HCT116 (cell line): Measurements from ENCODE around the gene ZNF423. TPM values are rescaled to one million over a fixed set of nuclear protein-coding genes. Genes with fewer than 3 reads are reported as not detected.

Experiments used
- ATAC-seq: fragments of 200-7000 bp; cut with Tn5 transposase; 2 replicates; pipeline ENCODE4 v1.9.1; 2020; ENCODE audit warnings: mild to moderate bottlenecking, moderate library complexity
- BruUV-seq: library from RNA; stranded (reverse); fragments of 400-500 nt; replicated peaks from 2 replicates; lab custom pipeline; 2021; lab: Mats Ljungman, UMichigan
- CTCF ChIA-PET: fragments of 300-600 bp; sonication (Branson Sonifier 250); formaldehyde crosslinking; loops from one replicate; lab custom pipeline; 2021; ENCODE audit warnings: antibody characterized with exemption; lab: Charles Lee
- POLR2A ChIA-PET: fragments of 300-600, 350-600 bp; sonication (Branson Sonifier 250); formaldehyde crosslinking; loops from one replicate; lab custom pipeline; 2021; ENCODE audit warnings: antibody characterized with exemption; lab: Charles Lee
- RAD21 ChIA-PET, 2 experiments: fragments of 300-600 bp; sonication (Branson Sonifier 250); formaldehyde crosslinking; loops; one replicate each; lab custom pipeline; 2023; ENCODE audit warnings: low total read pairs in 2 of 2; ENCODE audit not compliant: uncharacterized antibody in 2 of 2, unreplicated experiment in 2 of 2, low non-redundant PET in 1 of 2; lab: Charles Lee
- DNase-seq: peaks from one replicate; pipeline ENCODE4 v3.0.0-alpha.2; 2010; ENCODE audit warnings: low read depth, low spot score
- H2AFZ ChIP-seq: fragments of 200-600 bp; shearing (Covaris generic), sonication (generic); 2 replicates; pipeline ENCODE4 v1.6.1; 2017; ENCODE audit warnings: low read depth, mixed run types, mixed read lengths, antibody characterized with exemption, low read length; ENCODE audit not compliant: poor library complexity, severe bottlenecking
- H3K27ac ChIP-seq: 2 replicates; pipeline ENCODE4 v1.5.1; 2012; ENCODE audit warnings: low read depth, low read length
- H3K27me3 ChIP-seq: fragments of 200-600 bp; sonication (generic); 2 replicates; pipeline ENCODE4 v1.6.1; 2016; ENCODE audit warnings: mixed run types, low read length, mixed read lengths; ENCODE audit not compliant: insufficient read depth
- H3K36me3 ChIP-seq, 2 experiments: fragments of 200-500 bp in 1 of 2; fragments of 200-600 bp in 1 of 2; sonication (Bioruptor generic) in 1 of 2; sonication (generic) in 1 of 2; 2 replicates each; pipeline versions ENCODE4 v1.5.1 to v1.6.1; 2014 to 2016; ENCODE audit warnings: low read length in 2 of 2, inconsistent platforms in 1 of 2, mixed read lengths in 1 of 2, mixed run types in 1 of 2; ENCODE audit not compliant: insufficient read depth in 2 of 2, control insufficient read depth in 1 of 2
- H3K4me1 ChIP-seq, 2 experiments: fragments of 200-600 bp in 1 of 2; sonication (generic) in 1 of 2; 2 replicates each; pipeline versions ENCODE4 v1.5.1 to v1.6.1; 2012 to 2017; ENCODE audit warnings: low read length in 2 of 2, inconsistent platforms in 1 of 2, mild to moderate bottlenecking in 1 of 2, mixed read lengths in 1 of 2, mixed run types in 1 of 2, moderate library complexity in 1 of 2; ENCODE audit not compliant: insufficient read depth in 2 of 2, control insufficient read depth in 1 of 2
- H3K4me2 ChIP-seq: fragments of 200-600 bp; sonication (generic); 2 replicates; pipeline ENCODE4 v1.6.1; 2017; ENCODE audit warnings: mixed run types, low read length, mixed read lengths
- H3K4me3 ChIP-seq, 2 experiments: fragments of 200-600 bp in 1 of 2; sonication (generic) in 1 of 2; replicated peaks in 1 of 2; 2 replicates each; pipeline ENCODE4 v1.5.1; 2011 to 2016; ENCODE audit warnings: low read length in 2 of 2, control low read depth in 1 of 2, low read depth in 1 of 2, mild to moderate bottlenecking in 1 of 2, mixed read lengths in 1 of 2, mixed run types in 1 of 2
- H3K79me2 ChIP-seq: fragments of 200-600 bp; sonication (generic); 2 replicates; pipeline ENCODE4 v1.6.1; 2017; ENCODE audit warnings: mild to moderate bottlenecking, mixed run types, low read length, moderate library complexity, mixed read lengths; ENCODE audit not compliant: insufficient read depth
- H3K9ac ChIP-seq: fragments of 200-600 bp; sonication (generic); 2 replicates; pipeline ENCODE4 v1.6.1; 2016; ENCODE audit warnings: low read length, mixed read lengths
- H3K9me2 ChIP-seq: fragments of 200-600 bp; sonication (generic), shearing (Covaris generic); 2 replicates; pipeline ENCODE4 v1.6.1; 2017; ENCODE audit warnings: mixed run types, mild to moderate bottlenecking, moderate library complexity; ENCODE audit not compliant: insufficient read depth
- H3K9me3 ChIP-seq, 2 experiments: fragments of 200-500 bp in 1 of 2; fragments of 200-600 bp in 1 of 2; sonication (Bioruptor generic) in 1 of 2; sonication (generic) in 1 of 2; 2 replicates each; pipeline ENCODE4 v1.6.1; 2014 to 2017; ENCODE audit warnings: low read length in 2 of 2, mixed read lengths in 2 of 2, inconsistent platforms in 1 of 2, low read depth in 1 of 2, mild to moderate bottlenecking in 1 of 2, mixed run types in 1 of 2, moderate library complexity in 1 of 2; ENCODE audit not compliant: control insufficient read depth in 1 of 2, insufficient read depth in 1 of 2
- H4K20me1 ChIP-seq: fragments of 200-600 bp; sonication (generic), shearing (Covaris generic); 2 replicates; pipeline ENCODE4 v1.6.1; 2017; ENCODE audit warnings: mixed run types, mild to moderate bottlenecking, moderate library complexity; ENCODE audit not compliant: insufficient read depth
- CEBPB ChIP-seq: IDR thresholded peaks from 2 replicates; pipeline ENCODE4 v1.6.1; 2012; ENCODE audit warnings: low read depth
- EGR1 ChIP-seq: IDR thresholded peaks from 2 replicates; pipeline ENCODE4 v1.6.1; 2012; ENCODE audit warnings: low read depth
- ELF1 ChIP-seq: IDR thresholded peaks from 2 replicates; pipeline ENCODE4 v1.6.1; 2012; ENCODE audit warnings: low read depth, borderline replicate concordance
- EZH2 ChIP-seq: fragments of 200-600 bp; sonication (generic); IDR thresholded peaks from 2 replicates; pipeline ENCODE4 v1.6.1; 2017; ENCODE audit warnings: antibody characterized with exemption, mixed run types
- EZH2phosphoT487 ChIP-seq: fragments of 200-600 bp; IDR thresholded peaks from 2 replicates; pipeline ENCODE4 v1.6.1; 2018; ENCODE audit warnings: antibody characterized with exemption, borderline replicate concordance
- JUND ChIP-seq: IDR thresholded peaks from 2 replicates; pipeline ENCODE4 v1.6.1; 2012
- POLR2A ChIP-seq: IDR thresholded peaks from 2 replicates; pipeline ENCODE4 v1.7.0; 2011; ENCODE audit warnings: borderline replicate concordance; ENCODE audit not compliant: insufficient read depth, insufficient read length; ENCODE audit errors: extremely low read depth
- POLR2AphosphoS5 ChIP-seq: IDR thresholded peaks from 2 replicates; pipeline ENCODE4 v1.6.1; 2011; ENCODE audit warnings: mild to moderate bottlenecking, low read depth, low read length, moderate library complexity
- RAD21 ChIP-seq: IDR thresholded peaks from 2 replicates; pipeline ENCODE4 v1.6.1; 2012; ENCODE audit warnings: low read depth, mild to moderate bottlenecking
- SP1 ChIP-seq: IDR thresholded peaks from 2 replicates; pipeline ENCODE4 v1.6.1; 2012; ENCODE audit warnings: low read depth
- TCF7L2 ChIP-seq: IDR thresholded peaks from 2 replicates; pipeline ENCODE4 v1.7.0; 2011; ENCODE audit warnings: borderline replicate concordance, inconsistent platforms; ENCODE audit not compliant: insufficient read depth, insufficient read length; ENCODE audit errors: extremely low read depth
- YY1 ChIP-seq: IDR thresholded peaks from 2 replicates; pipeline ENCODE4 v1.6.1; 2011; ENCODE audit warnings: low read length, low read depth, moderate library complexity, mild to moderate bottlenecking; ENCODE audit not compliant: insufficient replicate concordance; ENCODE audit errors: extremely low read depth
- ZFX ChIP-seq: fragments of 450-650 bp; IDR thresholded peaks from 2 replicates; pipeline ENCODE4 v1.6.1; 2017
- ZNF274 ChIP-seq: fragments of 200-500 bp; sonication (Bioruptor generic); IDR thresholded peaks from 2 replicates; pipeline ENCODE4 v1.6.1; 2014; ENCODE audit warnings: mild to moderate bottlenecking, low read depth, low read length, inconsistent platforms
- intact Hi-C: fragments of 100-400 bp; cut with micrococcal nuclease; formaldehyde crosslinking; loops from 2 replicates; pipeline ENCODE4 v1.10.0; 2022
- total RNA-seq: library from RNA; stranded (reverse); gene quantifications from one replicate; pipeline ENCODE4 v1.2.1, GENCODE V29; 2021; ENCODE audit not compliant: unreplicated experiment
- TF ChIP-seq, protein P1 (sequence below): IDR thresholded peaks from 2 replicates; pipeline ENCODE4 v1.6.1; 2011; ENCODE audit warnings: mild to moderate bottlenecking, low read length, moderate library complexity; ENCODE audit not compliant: insufficient replicate concordance; ENCODE audit errors: extremely low read depth
- TF ChIP-seq, protein P2 (sequence below): IDR thresholded peaks from 2 replicates; pipeline ENCODE4 v1.6.1; 2012
- TF ChIP-seq, protein P3 (sequence below): IDR thresholded peaks from 2 replicates; pipeline ENCODE4 v1.6.1; 2012; ENCODE audit warnings: low read depth

The ZNF423 gene
- total RNA-seq, 1 experiment from 2014 or later, result 0.22 TPM

DNA sequence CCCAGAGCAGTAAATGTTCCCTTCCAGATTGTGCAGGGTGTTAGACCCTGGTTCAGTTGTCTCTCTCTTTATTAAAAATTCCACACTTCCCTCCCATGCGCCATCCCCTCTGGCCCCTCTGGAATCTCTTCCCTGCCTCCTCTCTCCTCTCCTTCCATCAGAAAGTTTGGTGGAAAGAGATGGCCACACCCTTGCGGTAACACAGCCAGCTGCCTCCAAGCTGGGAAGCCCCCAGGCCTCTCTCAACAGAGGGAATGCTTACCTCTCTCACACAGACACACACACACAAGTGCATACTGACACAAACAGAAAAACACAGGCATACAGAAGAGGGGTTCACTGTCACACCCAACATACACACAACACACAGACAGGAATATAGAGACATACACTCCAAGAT lies 261.8 kb downstream of the ZNF423 start:
- BruUV-seq, result no TSS peak
- Histone ChIP-seq H3K27ac (no peak overlapping the region), H3K4me2 (no peak overlapping the region), H3K9me3 (no peaks in the 10 kb centered on the region), H4K20me1 (no peaks in the 10 kb centered on the region), H3K4me1 (no peaks in the 10 kb centered on the region), H3K36me3 (no peaks in the 10 kb centered on the region), H3K4me3 (no peak overlapping the region), H3K79me2 (no peaks in the 10 kb centered on the region), H2AFZ (no peak overlapping the region), H3K9me2 (no peaks in the 10 kb centered on the region), H3K27me3 (peaks cover 25% of the 10 kb centered on the region), H3K9ac (no peak overlapping the region)
- ChIA-PET RAD21 (no interaction called here), POLR2A (no interaction called here), CTCF (interaction anchor here (1.6 to 3.1 kb wide), 2 partner anchors 13 to 186 kb away, joined by 4 to 20 read pairs; no protein-coding TSS in a partner anchor)
- intact Hi-C loops, result no loop called here
- ATAC-seq (no peak), DNase-seq (no peak)
- TF ChIP-seq, protein P1, sequence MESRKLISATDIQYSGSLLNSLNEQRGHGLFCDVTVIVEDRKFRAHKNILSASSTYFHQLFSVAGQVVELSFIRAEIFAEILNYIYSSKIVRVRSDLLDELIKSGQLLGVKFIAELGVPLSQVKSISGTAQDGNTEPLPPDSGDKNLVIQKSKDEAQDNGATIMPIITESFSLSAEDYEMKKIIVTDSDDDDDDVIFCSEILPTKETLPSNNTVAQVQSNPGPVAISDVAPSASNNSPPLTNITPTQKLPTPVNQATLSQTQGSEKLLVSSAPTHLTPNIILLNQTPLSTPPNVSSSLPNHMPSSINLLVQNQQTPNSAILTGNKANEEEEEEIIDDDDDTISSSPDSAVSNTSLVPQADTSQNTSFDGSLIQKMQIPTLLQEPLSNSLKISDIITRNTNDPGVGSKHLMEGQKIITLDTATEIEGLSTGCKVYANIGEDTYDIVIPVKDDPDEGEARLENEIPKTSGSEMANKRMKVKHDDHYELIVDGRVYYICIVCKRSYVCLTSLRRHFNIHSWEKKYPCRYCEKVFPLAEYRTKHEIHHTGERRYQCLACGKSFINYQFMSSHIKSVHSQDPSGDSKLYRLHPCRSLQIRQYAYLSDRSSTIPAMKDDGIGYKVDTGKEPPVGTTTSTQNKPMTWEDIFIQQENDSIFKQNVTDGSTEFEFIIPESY, result no peak
- TF ChIP-seq EZH2phosphoT487 (no peak), JUND (no peak), POLR2A (no peak), ZNF274 (no peak), EGR1 (no peak), EZH2 (no peak), POLR2AphosphoS5 (no peak), SP1 (no peak), TCF7L2 (no peak), ZFX (no peak), CEBPB (no peak), ELF1 (no peak), YY1 (no peak), RAD21 (no peak)
- TF ChIP-seq, protein P2, sequence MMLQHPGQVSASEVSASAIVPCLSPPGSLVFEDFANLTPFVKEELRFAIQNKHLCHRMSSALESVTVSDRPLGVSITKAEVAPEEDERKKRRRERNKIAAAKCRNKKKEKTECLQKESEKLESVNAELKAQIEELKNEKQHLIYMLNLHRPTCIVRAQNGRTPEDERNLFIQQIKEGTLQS, result no peak
- TF ChIP-seq, protein P3, sequence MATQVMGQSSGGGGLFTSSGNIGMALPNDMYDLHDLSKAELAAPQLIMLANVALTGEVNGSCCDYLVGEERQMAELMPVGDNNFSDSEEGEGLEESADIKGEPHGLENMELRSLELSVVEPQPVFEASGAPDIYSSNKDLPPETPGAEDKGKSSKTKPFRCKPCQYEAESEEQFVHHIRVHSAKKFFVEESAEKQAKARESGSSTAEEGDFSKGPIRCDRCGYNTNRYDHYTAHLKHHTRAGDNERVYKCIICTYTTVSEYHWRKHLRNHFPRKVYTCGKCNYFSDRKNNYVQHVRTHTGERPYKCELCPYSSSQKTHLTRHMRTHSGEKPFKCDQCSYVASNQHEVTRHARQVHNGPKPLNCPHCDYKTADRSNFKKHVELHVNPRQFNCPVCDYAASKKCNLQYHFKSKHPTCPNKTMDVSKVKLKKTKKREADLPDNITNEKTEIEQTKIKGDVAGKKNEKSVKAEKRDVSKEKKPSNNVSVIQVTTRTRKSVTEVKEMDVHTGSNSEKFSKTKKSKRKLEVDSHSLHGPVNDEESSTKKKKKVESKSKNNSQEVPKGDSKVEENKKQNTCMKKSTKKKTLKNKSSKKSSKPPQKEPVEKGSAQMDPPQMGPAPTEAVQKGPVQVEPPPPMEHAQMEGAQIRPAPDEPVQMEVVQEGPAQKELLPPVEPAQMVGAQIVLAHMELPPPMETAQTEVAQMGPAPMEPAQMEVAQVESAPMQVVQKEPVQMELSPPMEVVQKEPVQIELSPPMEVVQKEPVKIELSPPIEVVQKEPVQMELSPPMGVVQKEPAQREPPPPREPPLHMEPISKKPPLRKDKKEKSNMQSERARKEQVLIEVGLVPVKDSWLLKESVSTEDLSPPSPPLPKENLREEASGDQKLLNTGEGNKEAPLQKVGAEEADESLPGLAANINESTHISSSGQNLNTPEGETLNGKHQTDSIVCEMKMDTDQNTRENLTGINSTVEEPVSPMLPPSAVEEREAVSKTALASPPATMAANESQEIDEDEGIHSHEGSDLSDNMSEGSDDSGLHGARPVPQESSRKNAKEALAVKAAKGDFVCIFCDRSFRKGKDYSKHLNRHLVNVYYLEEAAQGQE, result no peak
